HTERT RPE-1 (cell line): ENCODE results near the gene SAMHD1.
"Not testable (repeated sequence)": the region's sequence is repeated elsewhere in the genome, so short reads cannot be mapped to it uniquely, and the experiment has no call there.

Experiments
- in situ Hi-C: fragments of 300-500 bp; cut with MboI; formaldehyde crosslinking; loops from 4 replicates; pipeline ENCODE4 v1.14.3; 2020; ENCODE audit warnings: low sequenced_read_pairs

SAMHD1 gene

DNA sequence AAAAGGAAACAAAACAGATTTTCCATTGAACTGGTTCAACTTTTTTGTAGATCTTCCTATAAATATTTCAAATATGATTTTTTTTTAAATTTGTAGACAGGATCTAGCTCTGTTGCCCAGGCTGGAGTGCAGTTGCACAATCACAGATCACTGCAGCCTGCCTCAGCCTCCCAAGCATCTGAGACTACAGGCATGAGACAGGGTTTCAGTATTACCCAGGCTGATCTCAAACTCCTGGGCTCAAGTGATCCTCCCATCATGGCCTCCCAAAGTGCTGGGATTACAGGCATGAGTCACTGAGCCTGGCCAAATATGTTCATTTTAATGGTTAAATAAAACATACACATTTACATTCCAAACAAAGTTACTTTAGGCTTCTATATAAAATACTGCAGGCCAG, 33.6 kb downstream of the SAMHD1 start:
- in situ Hi-C loops: no loop called here

DNA sequence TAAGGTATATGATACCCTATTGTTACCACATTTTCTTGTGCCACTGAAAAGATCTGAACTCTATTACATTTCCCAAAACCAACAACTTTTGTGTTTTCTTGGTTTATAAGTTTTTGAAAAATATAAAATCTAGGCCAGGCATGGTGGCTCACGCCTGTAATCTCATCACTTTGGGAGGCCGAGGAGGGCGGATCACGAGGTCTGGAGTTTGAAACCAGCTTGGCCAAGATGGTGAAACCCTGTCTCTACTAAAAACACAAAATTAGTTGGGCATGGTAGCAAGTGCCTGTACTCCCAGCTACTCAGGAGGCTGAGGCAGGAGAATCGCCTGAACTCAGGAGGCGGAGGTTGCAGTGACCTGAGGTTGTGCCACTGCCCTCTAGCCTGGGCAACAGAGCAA, 34.3 kb downstream of the SAMHD1 start:
- in situ Hi-C loops: no loop called here

DNA sequence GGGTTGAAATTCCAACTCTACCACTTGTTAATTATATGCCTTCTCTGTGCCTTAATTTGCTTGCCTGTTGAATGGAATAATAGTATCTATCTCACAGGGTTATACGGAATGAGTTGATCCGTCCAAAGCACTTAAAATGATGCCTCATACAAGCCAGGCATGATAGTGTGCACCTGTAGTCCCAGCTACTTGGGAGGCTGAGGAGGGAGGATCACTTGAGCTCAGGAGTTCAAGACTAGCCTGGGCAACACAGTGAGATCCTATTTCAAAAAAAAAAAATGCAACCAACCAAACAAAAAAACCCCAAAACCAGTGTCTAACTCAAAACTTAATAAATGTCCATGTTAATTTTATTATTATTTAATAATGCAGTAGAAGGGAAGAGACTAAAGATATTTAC, 35.3 kb downstream of the SAMHD1 start:
- in situ Hi-C loops: no loop called here

DNA sequence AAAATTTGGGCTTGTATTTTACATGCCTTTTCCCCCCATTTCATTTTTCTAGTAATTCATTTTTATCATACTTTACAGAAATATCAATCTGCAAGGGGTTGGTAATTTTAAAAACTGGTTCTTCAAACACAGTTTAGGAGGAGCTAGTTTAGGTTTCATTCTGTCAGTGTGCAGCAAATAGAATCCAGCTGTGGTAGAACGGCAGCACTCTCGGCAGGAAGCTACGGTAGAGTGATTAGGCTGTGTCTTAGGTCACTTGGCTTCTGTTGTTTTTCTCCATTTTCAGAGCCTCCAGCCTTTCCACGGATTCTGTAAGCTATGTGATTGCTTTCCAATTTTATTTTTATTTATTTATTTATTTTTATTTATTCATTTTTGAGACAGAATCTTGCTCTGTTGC, 42.9 kb downstream of the SAMHD1 start:
- in situ Hi-C loops: no loop called here

DNA sequence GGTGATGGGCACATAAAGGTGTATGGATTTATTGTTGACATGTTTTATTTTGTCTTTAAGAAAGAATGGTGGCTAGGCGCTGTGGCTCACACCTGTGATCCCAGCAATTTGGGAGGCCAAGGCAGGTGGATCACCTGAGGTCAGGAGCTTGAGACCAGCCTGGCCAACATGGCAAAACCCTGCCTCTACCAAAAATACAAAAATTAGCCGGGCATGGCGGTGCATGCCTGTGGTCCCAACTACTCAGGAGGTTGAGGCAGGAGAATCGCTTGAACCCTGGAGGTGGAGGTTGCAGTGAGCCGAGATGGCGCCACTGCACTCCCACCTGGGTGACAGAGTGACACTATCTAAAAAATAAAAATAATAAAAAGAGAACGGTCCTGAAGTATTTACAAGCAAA, 45.4 kb downstream of the SAMHD1 start:
- in situ Hi-C loops: not testable (repeated sequence)

DNA sequence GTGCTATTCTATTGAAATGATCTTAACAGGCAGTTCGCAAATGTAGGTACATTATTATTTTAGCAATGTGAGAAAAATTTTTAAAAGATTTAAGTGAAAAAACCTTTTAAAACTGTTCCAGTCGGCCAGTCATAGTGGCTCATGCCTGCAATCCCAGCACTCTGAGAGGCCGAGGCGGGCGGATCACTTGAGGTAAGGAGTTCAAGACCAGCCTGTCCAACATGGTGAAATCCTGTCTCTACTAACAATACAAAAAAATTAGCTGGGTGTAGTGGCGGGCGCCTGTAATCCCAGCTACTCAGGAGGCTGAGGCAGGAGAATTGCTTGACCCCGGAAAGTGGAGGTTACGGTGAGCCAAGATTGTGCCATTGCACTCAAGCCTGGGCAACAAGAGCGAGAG, 45.9 kb downstream of the SAMHD1 start:
- in situ Hi-C loops: not testable (repeated sequence)

DNA sequence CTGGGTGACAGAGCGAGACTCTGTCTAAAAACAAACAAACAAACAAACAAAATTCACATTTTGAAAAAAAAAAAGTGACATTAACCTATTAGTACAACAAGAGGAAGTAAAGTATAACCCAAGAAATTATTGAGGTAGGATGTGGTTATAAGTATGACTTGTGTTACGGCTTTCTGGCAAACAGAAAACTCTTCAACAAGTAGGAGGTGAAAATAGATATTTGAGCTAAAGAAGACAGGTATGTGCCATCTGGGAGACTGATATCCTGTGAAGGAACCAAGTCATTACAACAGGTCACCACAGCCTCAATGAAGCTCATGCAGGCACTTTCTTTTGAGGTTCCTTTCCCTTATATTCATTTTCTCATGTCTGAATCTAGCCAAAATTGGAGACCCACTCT, 46.8 kb downstream of the SAMHD1 start:
- in situ Hi-C loops: no loop called here

DNA sequence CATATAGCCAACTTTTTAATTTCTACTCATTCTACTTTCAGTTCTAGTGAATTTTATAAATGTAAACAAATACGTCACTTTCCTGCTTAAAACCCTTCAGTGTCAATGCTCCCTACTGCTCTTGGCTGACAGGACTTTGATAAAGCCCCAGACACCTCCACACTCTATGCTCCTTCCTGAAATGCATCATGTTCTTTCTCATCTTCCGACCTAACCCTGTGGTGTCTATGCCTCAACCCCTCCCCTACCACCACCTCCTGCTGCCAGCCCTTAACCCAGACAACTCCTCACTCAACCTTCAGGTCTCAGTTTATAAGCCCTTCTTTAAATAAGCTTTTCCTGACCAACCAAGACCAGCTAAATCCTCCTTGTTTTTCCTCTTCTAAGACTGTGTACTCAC, 56.5 kb downstream of the SAMHD1 start:
- in situ Hi-C loops: no loop called here

DNA sequence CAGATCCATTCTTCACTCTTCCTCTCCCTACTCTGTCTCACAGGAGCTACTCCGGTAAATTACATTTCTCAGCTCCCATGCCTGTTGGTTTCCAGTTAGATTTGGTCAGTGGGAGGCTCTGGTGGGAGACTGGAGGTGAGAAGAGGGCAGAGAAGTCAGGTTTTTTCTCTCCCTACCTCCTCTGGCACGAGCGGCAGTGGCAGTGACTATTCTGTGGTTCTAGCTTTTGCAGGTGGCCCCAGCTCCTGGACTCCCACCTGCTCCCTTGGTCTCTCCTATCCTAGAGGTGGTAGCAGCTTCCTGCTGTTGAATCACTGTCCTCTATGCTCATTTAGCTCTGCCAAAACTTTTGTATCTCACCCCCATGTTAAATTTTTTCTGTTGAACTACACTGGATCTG, 57.7 kb downstream of the SAMHD1 start:
- in situ Hi-C loops: no loop called here

DNA sequence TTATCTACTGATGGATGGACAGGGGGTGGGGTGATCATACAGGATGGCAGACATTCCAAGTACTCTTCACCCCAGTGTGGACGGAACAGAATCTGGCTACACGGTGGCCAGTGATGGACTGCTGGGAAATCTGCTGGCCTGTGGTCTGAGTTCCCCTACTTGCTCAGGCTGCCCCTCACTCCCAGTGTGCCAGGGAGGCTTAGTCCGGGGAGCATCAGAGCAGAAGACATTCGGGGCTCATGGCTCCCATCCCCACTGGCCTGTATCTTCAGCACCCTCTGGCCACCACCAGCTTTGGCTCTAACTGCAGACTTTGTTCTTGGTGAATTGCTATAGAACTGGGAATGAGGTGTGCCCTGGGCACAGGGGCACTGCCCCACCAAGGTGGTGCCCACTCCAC, 60.3 kb downstream of the SAMHD1 start:
- in situ Hi-C loops: no loop called here

DNA sequence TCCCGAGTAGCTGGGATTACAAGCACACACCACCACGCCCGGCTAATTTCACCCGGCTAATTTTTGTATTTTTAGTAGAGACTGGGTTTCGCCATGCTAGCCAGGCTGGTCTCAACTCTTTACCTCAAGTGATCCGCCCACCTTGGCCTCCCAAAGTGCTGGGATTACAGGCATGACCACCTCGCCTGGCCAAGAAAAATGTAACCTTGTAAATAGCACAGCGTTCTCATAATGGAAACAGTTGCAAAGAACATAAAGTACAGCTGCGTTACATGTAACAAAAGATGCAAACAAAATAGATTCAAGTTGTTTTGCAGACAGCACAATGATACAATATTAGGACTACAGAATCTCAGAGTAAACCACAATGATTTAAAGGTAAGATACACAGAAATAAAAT, 60.9 kb downstream of the SAMHD1 start:
- in situ Hi-C loops: no loop called here

DNA sequence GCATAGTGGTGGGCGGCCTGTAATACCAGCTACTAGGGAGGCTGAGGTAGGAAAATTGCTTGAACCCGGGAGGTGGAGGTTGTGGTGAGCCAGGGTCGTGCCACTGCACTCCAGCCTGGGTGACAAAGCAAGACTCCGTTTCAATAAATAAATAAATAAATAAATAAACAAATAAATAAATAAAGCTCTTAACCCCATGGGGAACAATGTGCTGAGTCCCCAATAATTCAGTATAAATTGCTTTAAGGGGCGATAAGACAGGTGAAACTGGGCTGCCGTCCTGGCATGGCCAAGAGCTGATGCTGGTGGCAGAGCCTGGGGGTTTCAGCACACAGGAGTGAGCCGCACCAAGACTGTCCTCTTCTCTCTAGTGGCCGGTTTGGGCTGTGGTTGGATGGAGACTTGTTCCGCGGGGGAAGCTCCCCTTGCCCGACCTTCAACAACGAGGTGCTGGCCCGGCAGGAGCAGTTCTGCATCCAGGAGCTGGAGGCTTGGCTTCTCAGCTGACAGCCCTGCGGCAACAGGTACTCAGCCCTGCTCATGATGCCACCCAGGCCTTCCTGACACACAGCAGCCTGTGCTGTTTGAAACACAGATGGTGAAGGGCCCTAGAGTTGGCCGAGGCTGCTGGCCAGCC, 62.5 kb downstream of the SAMHD1 start:
- in situ Hi-C loops: no loop called here

DNA sequence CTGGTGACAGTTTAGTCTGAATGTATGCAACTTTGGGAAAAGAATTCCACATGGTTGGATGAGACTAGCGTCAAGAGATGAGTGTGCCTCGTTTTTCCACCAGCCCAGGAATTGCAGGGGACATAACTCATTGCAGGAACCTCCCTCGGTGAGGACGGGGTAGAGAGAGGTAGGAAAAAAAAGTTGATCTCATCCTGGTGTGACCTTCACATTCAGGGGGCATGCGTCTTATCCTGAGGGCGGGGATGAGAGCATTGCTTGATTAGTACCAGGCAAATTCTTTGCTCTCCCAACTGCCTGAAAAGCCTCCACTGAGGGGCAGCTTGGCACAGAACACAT, 63.8 kb downstream of the SAMHD1 start:
- in situ Hi-C loops: no loop called here

DNA sequence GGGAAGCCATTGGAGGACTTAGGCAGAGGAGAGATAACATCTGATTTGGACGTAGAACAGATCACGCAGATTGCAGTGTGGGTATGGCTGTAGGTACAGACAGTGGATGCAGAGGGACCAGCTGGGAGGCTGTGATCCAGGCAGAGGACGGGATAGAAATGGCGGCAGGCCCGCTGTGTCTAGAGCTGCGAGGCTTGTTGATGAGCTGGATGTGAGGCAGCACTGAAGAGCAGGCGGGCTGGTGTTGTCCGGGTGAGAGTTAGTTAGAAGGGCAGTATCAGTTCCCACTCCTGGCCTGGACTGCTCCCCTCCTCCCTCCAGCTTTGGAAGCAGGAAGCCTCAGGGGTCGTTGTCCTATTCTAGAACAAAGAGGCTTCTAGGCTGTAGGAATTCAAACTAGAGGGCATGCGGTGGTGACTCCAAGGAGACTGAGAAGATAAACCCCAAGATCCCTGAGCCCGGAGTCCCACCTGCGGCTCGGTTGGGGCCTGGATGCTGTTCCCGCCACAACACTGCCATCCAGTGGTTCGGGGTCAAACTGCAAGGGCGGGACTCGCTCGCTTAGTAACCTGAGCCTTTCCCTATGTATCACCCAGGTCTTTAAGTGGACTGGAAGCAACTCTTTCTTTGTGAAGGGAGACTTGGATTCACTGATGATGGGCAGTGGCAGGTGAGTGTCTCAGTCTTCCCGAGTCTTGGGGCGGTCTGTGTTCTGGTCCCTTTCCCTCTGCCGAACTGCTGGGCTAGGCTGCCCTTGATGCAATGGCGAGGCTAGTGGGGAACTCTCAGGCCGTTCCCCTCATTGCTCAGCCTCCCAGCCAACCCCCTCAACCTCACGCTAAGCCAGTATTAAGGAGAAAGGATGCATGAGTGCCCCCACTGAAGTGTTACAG, 64.4 kb downstream of the SAMHD1 start:
- in situ Hi-C loops: no loop called here

DNA sequence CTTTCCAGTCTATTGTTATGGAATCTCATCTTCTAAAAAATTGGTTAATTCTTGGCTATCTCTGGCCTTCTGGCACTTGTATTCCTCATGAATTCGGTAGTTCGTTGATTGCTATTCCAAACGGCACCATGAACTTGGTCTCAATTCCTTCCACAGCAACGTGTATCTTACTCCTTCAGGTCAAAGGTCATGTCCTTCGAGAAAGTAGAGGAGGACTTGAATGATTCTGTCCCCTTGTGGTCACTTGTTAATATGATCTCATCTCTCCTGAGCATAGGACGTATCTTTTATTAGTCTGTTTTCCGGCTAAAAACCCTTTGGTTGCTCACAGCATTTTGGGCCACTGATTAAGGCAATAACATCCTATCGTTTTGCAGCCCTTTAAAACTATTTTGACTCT, 66.2 kb downstream of the SAMHD1 start:
- in situ Hi-C loops: no loop called here

DNA sequence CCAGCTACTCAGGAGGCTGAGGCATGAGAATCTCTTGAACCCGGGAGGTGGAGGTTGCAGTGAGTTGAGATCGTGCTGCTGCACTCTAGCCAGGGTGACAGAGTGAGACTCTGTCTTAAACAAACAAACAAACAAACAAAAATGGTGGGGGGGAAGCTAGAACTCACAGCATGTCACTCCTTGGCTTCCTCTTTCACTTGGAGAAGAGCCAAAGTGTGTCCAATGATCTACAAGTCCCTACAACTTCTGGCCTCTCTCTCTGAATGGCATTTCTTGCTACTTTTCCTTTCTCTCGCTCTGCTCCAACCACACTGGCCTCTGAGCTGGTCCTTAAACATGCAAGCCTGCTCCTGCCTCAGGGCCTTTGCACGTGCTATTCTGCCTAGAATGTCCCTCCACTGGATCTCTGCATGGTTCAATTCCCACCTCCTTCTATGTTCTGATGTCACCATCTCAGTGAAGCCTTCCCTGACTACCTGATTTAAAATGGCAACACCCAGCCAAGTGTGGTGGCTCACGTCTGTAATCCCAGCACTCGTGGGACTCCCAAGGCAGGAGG, 67.5 kb downstream of the SAMHD1 start:
- in situ Hi-C loops: no loop called here

DNA sequence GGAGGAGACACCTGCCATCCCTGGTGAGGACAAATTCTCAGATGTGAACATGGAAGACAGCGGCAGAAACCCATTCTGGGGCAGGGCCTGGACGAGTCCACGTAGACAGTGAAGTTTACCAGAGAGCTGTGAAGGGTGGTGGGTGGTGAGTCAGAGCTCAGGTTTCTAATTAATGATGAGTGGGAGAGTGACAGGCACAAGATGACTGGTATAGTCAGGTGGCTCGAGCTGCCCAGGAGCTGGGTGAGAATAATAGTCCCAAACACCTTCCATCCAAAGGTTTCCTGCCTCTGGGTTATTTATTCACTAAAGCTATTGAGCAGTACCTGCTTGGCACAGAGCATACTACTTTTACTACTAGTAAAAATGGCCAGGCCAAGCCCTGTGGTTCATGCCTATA, 69.6 kb downstream of the SAMHD1 start:
- in situ Hi-C loops: no loop called here

DNA sequence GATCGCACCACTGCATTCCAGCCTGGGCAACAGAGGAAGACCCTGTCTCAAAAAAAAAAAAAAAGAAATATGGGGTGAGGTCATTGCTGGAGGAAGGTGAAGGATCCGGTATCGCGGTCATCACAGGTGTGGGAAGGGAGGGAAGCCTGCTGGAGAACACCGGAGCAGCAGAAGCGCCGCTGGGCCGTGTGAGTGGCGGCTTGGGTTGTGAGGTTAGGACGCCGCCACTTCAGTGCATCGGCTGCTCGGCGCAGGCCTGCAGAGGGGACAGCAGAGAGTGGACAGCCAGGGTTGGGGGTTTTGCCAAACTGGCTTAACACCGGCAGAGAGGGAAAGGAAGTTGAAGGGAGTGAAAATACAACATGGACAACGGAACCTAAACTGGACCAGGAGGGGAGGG, 70.2 kb downstream of the SAMHD1 start:
- in situ Hi-C loops: no loop called here

DNA sequence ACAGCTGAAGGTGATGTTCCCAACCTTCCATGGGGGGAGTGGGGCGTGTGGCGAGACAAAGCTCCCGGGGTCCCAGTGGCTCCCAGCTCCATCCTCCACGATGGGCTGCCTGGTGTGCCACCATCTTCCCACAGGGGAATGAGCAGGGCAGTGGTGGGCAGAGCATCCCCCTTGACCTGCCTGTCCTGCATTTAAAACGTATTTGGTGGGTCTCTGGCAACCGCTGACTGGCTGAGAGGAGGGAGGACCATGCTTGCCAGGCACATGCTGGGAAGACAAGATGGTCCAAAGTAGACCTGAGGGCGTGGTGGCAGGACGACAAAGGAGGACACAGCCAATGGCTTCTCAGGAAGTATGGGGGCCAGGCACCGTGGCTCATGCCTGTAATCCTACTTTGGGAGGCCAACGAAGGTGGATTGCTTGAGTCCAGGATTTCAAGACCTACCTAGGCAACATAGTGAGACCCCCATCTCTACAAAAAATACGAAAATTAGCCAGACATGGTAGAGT, 70.7 kb downstream of the SAMHD1 start:
- in situ Hi-C loops: no loop called here

DNA sequence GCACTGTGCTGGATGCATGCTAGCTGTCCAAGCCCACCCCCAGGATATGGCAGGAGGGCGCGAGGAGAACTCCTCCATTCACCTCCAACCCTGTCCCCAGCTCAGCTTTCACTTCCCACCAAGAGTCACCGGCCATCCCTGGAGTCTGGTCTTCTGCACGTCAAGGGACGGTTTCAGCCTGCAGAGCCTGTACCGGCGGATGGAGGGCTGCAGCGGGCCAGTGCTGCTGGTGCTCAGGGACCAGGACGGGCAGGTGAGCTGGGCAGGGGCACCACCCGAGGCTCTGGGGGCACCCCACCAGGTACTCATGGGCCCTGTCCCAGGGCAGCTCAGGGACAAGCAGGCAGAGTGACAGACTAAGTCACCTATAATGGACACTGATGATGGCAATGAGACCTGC, 72.6 kb downstream of the SAMHD1 start:
- in situ Hi-C loops: no loop called here

DNA sequence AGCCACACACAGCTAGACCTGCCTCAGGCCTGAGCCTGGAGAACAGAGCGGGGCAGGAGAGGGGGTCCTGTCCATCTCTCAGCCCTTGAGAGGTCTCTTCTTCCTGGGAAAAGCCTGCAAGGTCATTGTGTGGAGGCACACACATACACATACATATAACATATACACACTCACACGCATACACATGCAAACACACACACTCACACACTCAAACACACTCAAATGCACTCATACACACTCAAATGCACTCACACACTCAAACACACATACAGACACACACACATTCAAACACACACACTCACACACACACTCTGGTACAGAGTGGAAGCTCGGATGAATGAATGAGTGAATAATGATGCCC, 75.1 kb downstream of the SAMHD1 start:
- in situ Hi-C loops: no loop called here
